ENCODE data around the gene TP53I13. TPM values are rescaled to one million over a fixed set of nuclear protein-coding genes. Genes with fewer than 3 reads are reported as not detected.

TP53I13 gene
- total RNA-seq, 1 experiment from 2014 or later: 33.3 TPM

GRCh38 chr17:29615492-29616299 is 47.2 kb downstream of the TP53I13 start:
- peaks cover 34 to 50% of the 10 kb centered on the region in 2 experiments for H3K4me1 ChIP-seq (ENCODE audit: control insufficient read depth in 1 of 2, insufficient read depth in 2 of 2, low read length in 2 of 2)
- no peaks in the 10 kb centered on the region for H3K27me3 ChIP-seq (ENCODE audit: insufficient read depth, low read length)
- no peaks in the 10 kb centered on the region for H3K79me2 ChIP-seq (ENCODE audit: insufficient read depth, low read length)
- no peaks in the 10 kb centered on the region for H3K9me2 ChIP-seq (ENCODE audit: insufficient read depth)
- ChIA-PET POLR2A (interaction anchor here (1.3 kb wide), 1 partner anchor 478 kb away, joined by 3 read pairs; no protein-coding TSS in a partner anchor), RAD21 (ENCODE audit: low non-redundant PET in 1 of 2, low total read pairs in 2 of 2, uncharacterized antibody in 2 of 2, unreplicated experiment in 2 of 2) (no interaction called here), CTCF (interaction anchor here (3.7 to 4.2 kb wide), 2 partner anchors 11 to 24 kb away, joined by 16 to 57 read pairs; partner anchors contain the start of gene ANKRD13B)
- no peak for DNase-seq (ENCODE audit: low read depth, low spot score)
- no peaks in the 10 kb centered on the region for H3K9me3 ChIP-seq (ENCODE audit: control insufficient read depth in 1 of 2, insufficient read depth in 1 of 2, low read depth in 1 of 2, low read length in 2 of 2)
- no peaks in the 10 kb centered on the region for H3K36me3 ChIP-seq (ENCODE audit: control insufficient read depth in 1 of 2, insufficient read depth in 2 of 2, low read length in 2 of 2)
- no peak overlapping the region for H2AFZ ChIP-seq (ENCODE audit: low read depth, low read length, poor library complexity, severe bottlenecking)
- H3K4me2 ChIP-seq (ENCODE audit: low read length): no peak overlapping the region
- H3K27ac ChIP-seq (ENCODE audit: low read depth, low read length): no peak overlapping the region
- H3K9ac ChIP-seq (ENCODE audit: low read length): no peak overlapping the region
- intact Hi-C loops (cut with micrococcal nuclease): no loop called here
- no TSS peak for BruUV-seq (replicated peaks)
- no peak overlapping the region for H3K4me3 ChIP-seq (replicated peaks in 1 of 2; ENCODE audit: low read depth in 1 of 2, low read length in 2 of 2)
- ATAC-seq: peak; percentile 11; the same call in 1 of the 2 replicates
- TF ChIP-seq ZNF274 (IDR thresholded peaks at IDR 0.05; ENCODE audit: low read depth, low read length) (no peak), JUND (IDR thresholded peaks at IDR 0.05) (no peak)
- H4K20me1 ChIP-seq (ENCODE audit: insufficient read depth): no peaks in the 10 kb centered on the region

GRCh38 chr17:29616300-29617048 is 48.0 kb downstream of the TP53I13 start:
- no peaks in the 10 kb centered on the region for H3K9me2 ChIP-seq (ENCODE audit: insufficient read depth)
- ATAC-seq (no peak), DNase-seq (ENCODE audit: low read depth, low spot score) (no peak)
- no peak overlapping the region for H3K27ac ChIP-seq (ENCODE audit: low read depth, low read length)
- no peak overlapping the region for H2AFZ ChIP-seq (ENCODE audit: low read depth, low read length, poor library complexity, severe bottlenecking)
- H3K27me3 ChIP-seq (ENCODE audit: insufficient read depth, low read length): no peaks in the 10 kb centered on the region
- peaks cover 42 to 58% of the 10 kb centered on the region in 2 experiments for H3K4me1 ChIP-seq (ENCODE audit: control insufficient read depth in 1 of 2, insufficient read depth in 2 of 2, low read length in 2 of 2)
- intact Hi-C loops (cut with micrococcal nuclease): loop anchor here (1.0 kb wide), 1 partner anchor 477 kb away; no protein-coding TSS in a partner anchor
- H3K9me3 ChIP-seq (ENCODE audit: control insufficient read depth in 1 of 2, insufficient read depth in 1 of 2, low read depth in 1 of 2, low read length in 2 of 2): no peaks in the 10 kb centered on the region
- H3K79me2 ChIP-seq (ENCODE audit: insufficient read depth, low read length): no peaks in the 10 kb centered on the region
- no peak overlapping the region for H3K9ac ChIP-seq (ENCODE audit: low read length)
- RAD21 ChIA-PET (ENCODE audit: low non-redundant PET in 1 of 2, low total read pairs in 2 of 2, uncharacterized antibody in 2 of 2, unreplicated experiment in 2 of 2): interaction anchor here (0.5 to 0.8 kb wide), 2 partner anchors 23 to 298 kb away, joined by 3 to 5 read pairs; no protein-coding TSS in a partner anchor
- H3K4me3 ChIP-seq (replicated peaks in 1 of 2; ENCODE audit: low read depth in 1 of 2, low read length in 2 of 2): no peak overlapping the region
- no peaks in the 10 kb centered on the region for H3K36me3 ChIP-seq (ENCODE audit: control insufficient read depth in 1 of 2, insufficient read depth in 2 of 2, low read length in 2 of 2)
- peak overlapping the region; percentile 97 for H3K4me2 ChIP-seq (ENCODE audit: low read length)
- POLR2A ChIA-PET: interaction anchor here (1.3 kb wide), 1 partner anchor 477 kb away, joined by 3 read pairs; no protein-coding TSS in a partner anchor
- TF ChIP-seq SP1 (IDR thresholded peaks at IDR 0.05; ENCODE audit: low read depth) (no peak), ZFX (IDR thresholded peaks at IDR 0.05) (no peak), REST (IDR thresholded peaks at IDR 0.05; ENCODE audit: low read depth) (no peak), ZNF274 (IDR thresholded peaks at IDR 0.05; ENCODE audit: low read depth, low read length) (no peak), JUND (IDR thresholded peaks at IDR 0.05) (no peak), POLR2AphosphoS5 (IDR thresholded peaks at IDR 0.05; ENCODE audit: low read depth, low read length) (no peak)
- CTCF ChIA-PET: interaction anchor here (0.6 to 4.6 kb wide), 25 partner anchors 9 to 499 kb away, joined by 3 to 61 read pairs (median 7); partner anchors contain the start of genes ABHD15, ANKRD13B, SSH2 and TP53I13
- BruUV-seq (replicated peaks): no TSS peak
- no peaks in the 10 kb centered on the region for H4K20me1 ChIP-seq (ENCODE audit: insufficient read depth)

Data from HCT116 (cell line).